A549 (cell line): ENCODE measurements around the gene EML1. TPM values are rescaled to one million over a fixed set of nuclear protein-coding genes. Genes with fewer than 3 reads are reported as not detected.
A peak's percentile ranks its signal among the peaks of the same experiment; 100 is the strongest.

ENCODE experiments used
- ATAC-seq, 2 experiments: fragments of 200-7000 bp in 1 of 2; fragments of >200 bp in 1 of 2; cut with Nextera tagmentation in 1 of 2; cut with Tn5 transposase in 1 of 2; 3 replicates each; pipeline versions ENCODE4 v1.8.0 to v1.9.1; 2018 to 2020; ENCODE audit warnings: mild to moderate bottlenecking in 1 of 2, moderate library complexity in 1 of 2
- CTCF ChIA-PET: fragments of 300-600 bp; sonication (Branson Sonifier 250); formaldehyde crosslinking; extraction: SDS; loops from one replicate; lab custom pipeline; 2021; ENCODE audit warnings: antibody characterized with exemption, inconsistent platforms; lab: Yijun Ruan, JAX
- POLR2A ChIA-PET: fragments of 350-600 bp; formaldehyde crosslinking; extraction: SDS; loops from one replicate; lab custom pipeline; 2021; ENCODE audit warnings: antibody characterized with exemption, inconsistent platforms; lab: Yijun Ruan, JAX
- DNase-seq, 2 experiments: peaks; one replicate each; pipeline versions ENCODE4 v3.0.0 to v3.0.0-alpha.2; 2011 to 2016; ENCODE audit warnings: low read depth in 1 of 2, low spot score in 1 of 2
- FAIRE-seq: peaks from 2 replicates; lab custom pipeline; 2011; peaks lifted over from hg19 to GRCh38; lab: Jason Lieb, UNC
- H3K27ac ChIP-seq, 2 experiments: fragments of >200 bp; sonication (Bioruptor Twin); formaldehyde crosslinking; 3 replicates each; pipeline ENCODE4 v1.5.1; 2016 to 2017
- H3K4me1 ChIP-seq: fragments of >200 bp; sonication (Bioruptor Twin); formaldehyde crosslinking; 3 replicates; pipeline ENCODE4 v1.6.1; 2016
- H3K4me2 ChIP-seq: fragments of >200 bp; sonication (Bioruptor Twin); formaldehyde crosslinking; 3 replicates; pipeline ENCODE4 v1.6.1; 2016
- H3K4me3 ChIP-seq: fragments of >200 bp; sonication (Bioruptor Twin); formaldehyde crosslinking; 3 replicates; pipeline ENCODE4 v1.5.1; 2016
- H3K9me3 ChIP-seq: fragments of >200 bp; sonication (Bioruptor Twin); formaldehyde crosslinking; 3 replicates; pipeline ENCODE4 v1.6.1; 2016
- CHD4 ChIP-seq: fragments of 200-600 bp; sonication (generic); IDR thresholded peaks from 2 replicates; pipeline ENCODE4 v1.6.1; 2016; ENCODE audit warnings: antibody characterized with exemption, mild to moderate bottlenecking, borderline replicate concordance
- E2F6 ChIP-seq: IDR thresholded peaks from 2 replicates; pipeline ENCODE4 v1.6.1; 2012; ENCODE audit warnings: low read depth, borderline replicate concordance
- FOSB ChIP-seq: fragments of 250-450 bp; sonication (Bioruptor Pico); IDR thresholded peaks from 2 replicates; pipeline ENCODE4 v1.5.0; 2020; ENCODE audit warnings: mild to moderate bottlenecking, moderate library complexity
- FOSL2 ChIP-seq, 2 experiments: fragments of 450-650 bp in 1 of 2; fragments of >200 bp in 1 of 2; sonication (Bioruptor Twin) in 1 of 2; formaldehyde crosslinking; IDR thresholded peaks; 2 replicates each; pipeline versions ENCODE4 v1.5.0 to v1.6.1; 2016 to 2020; ENCODE audit warnings: mild to moderate bottlenecking in 1 of 2, moderate library complexity in 1 of 2
- FOXS1 ChIP-seq: fragments of 250-450 bp; sonication (Bioruptor Pico); IDR thresholded peaks from 2 replicates; pipeline ENCODE4 v1.5.0; 2020; ENCODE audit warnings: mild to moderate bottlenecking, moderate library complexity
- HDAC2 ChIP-seq: fragments of 200-600 bp; sonication (generic); IDR thresholded peaks from 2 replicates; pipeline ENCODE4 v1.6.1; 2016
- HOXB13 ChIP-seq: fragments of 250-450 bp; sonication (Bioruptor Pico); IDR thresholded peaks from 2 replicates; pipeline ENCODE4 v1.5.0; 2020; ENCODE audit warnings: low read depth, mild to moderate bottlenecking, moderate library complexity
- PHF8 ChIP-seq: fragments of 200-600 bp; sonication (generic); IDR thresholded peaks from 2 replicates; pipeline ENCODE4 v1.6.1; 2016; ENCODE audit warnings: low read depth, mild to moderate bottlenecking, antibody characterized with exemption, moderate library complexity, borderline replicate concordance
- POLR2A ChIP-seq: IDR thresholded peaks from 2 replicates; pipeline ENCODE4 v1.6.1; 2012; ENCODE audit warnings: mild to moderate bottlenecking, low read length
- POLR2AphosphoS2 ChIP-seq: conservative IDR thresholded peaks from 2 replicates; pipeline ENCODE4 v1.6.1; 2012; ENCODE audit warnings: low read length, improper control_type of control experiment, inconsistent platforms
- RCOR1 ChIP-seq: fragments of 150-350 bp; IDR thresholded peaks from 2 replicates; pipeline ENCODE4 v1.6.1; 2014; ENCODE audit warnings: antibody characterized with exemption, low read length, low read depth
- REST ChIP-seq: fragments of 200-600 bp; sonication (generic); IDR thresholded peaks from 2 replicates; pipeline ENCODE4 v1.6.1; 2016; ENCODE audit warnings: antibody characterized with exemption, mild to moderate bottlenecking, moderate library complexity
- TP53 ChIP-seq: fragments of 250-450 bp; sonication (Bioruptor Pico); IDR thresholded peaks from 2 replicates; pipeline ENCODE4 v1.5.0; 2021; ENCODE audit warnings: mild to moderate bottlenecking, moderate library complexity
- USF2 ChIP-seq: fragments of 450-650 bp; IDR thresholded peaks from 2 replicates; pipeline ENCODE4 v1.6.1; 2014; ENCODE audit warnings: antibody characterized with exemption
- WGBS: methylation state at CpG from one replicate; pipeline ENCODE4 v1.1.6; 2017; ENCODE audit errors: missing lambda C conversion rate; 5-methylcytosine and 5-hydroxymethylcytosine counted together
- polyA plus RNA-seq, 4 experiments: library from polyadenylated mRNA; depleted of rRNA in 3 of 4; stranded (reverse); fragments of >200 nt; fragmentation: RNase III in 1 of 4; extraction: RNeasy Plus Mini Kit Qiagen cat#74134 plus additional on column Dnase treatment in 1 of 4; gene quantifications; 2 replicates in 3 of 4; 3 replicates in 1 of 4; pipeline ENCODE4 v1.2.3, GENCODE V29; 2011 to 2017

Gene EML1
- polyA plus RNA-seq, 2 of the 4 experiments (the other 2 are of a cell fraction): 29.7 to 30.8 TPM

GRCh38 chr14:99841436-99842071 is 48.3 kb downstream of the EML1 start:
- H3K9me3 ChIP-seq: peaks cover 3% of the 10 kb centered on the region; the same call in 2 of the 3 replicates
- no peak overlapping the region for H3K4me2 ChIP-seq
- CTCF ChIA-PET: interaction anchor here (1.2 to 1.9 kb wide), 4 partner anchors 9 to 128 kb away, joined by 3 to 6 read pairs (median 4); no protein-coding TSS in a partner anchor
- POLR2A ChIA-PET: no interaction called here
- FAIRE-seq: no peak
- DNase-seq: no peak
- ATAC-seq: peak in 1 of 2 experiments; percentile 30; a peak in 1 of 6 replicates
- 76% methylated on average over 9 of the region's 9 CpGs for WGBS
- no peak overlapping the region for H3K4me3 ChIP-seq
- H3K27ac ChIP-seq: no peak overlapping the region
- TF ChIP-seq REST (no peak), HOXB13 (CRISPR knock-in tag) (no peak), CHD4 (no peak), HDAC2 (no peak), RCOR1 (no peak)
- peaks cover 11% of the 10 kb centered on the region for H3K4me1 ChIP-seq

GRCh38 chr14:99842141-99842540 is 48.9 kb downstream of the EML1 start:
- 88% methylated on average over 1 of the region's 1 CpG for WGBS
- H3K4me1 ChIP-seq: peaks cover 11% of the 10 kb centered on the region
- H3K9me3 ChIP-seq: peaks cover 8% of the 10 kb centered on the region
- no peak for DNase-seq
- no peak for ATAC-seq
- H3K4me2 ChIP-seq: no peak overlapping the region
- ChIA-PET POLR2A (no interaction called here), CTCF (interaction anchor here (1.2 to 1.9 kb wide), 4 partner anchors 10 to 129 kb away, joined by 3 to 6 read pairs (median 4); no protein-coding TSS in a partner anchor)
- no peak overlapping the region for H3K4me3 ChIP-seq
- TF ChIP-seq PHF8 (no peak), POLR2A (no peak), HOXB13 (CRISPR knock-in tag) (no peak), POLR2AphosphoS2 (no peak), E2F6 (no peak), FOXS1 (CRISPR knock-in tag) (no peak), RCOR1 (no peak), FOSB (CRISPR knock-in tag) (no peak), FOSL2 (IDR thresholded peaks at IDR 0.05) (no peak), FOSL2 (CRISPR knock-in tag; IDR thresholded peaks at IDR 0.05) (no peak)
- no peak for FAIRE-seq
- no peak overlapping the region for H3K27ac ChIP-seq

- DNase-seq (no peak), FAIRE-seq (no peak), ATAC-seq (no peak)
- H3K4me1 ChIP-seq: no peaks in the 10 kb centered on the region
- no peak overlapping the region for H3K27ac ChIP-seq
- ChIA-PET CTCF (interaction anchor here (0.7 to 1.5 kb wide), 5 partner anchors 12 to 178 kb away, joined by 3 to 5 read pairs (median 3); partner anchors contain the start of gene EML1), POLR2A (no interaction called here)
- H3K9me3 ChIP-seq: peaks cover 16% of the 10 kb centered on the region
- no peak for TF ChIP-seq USF2
- TF ChIP-seq TP53: no peak
- no peak overlapping the region for H3K4me3 ChIP-seq
- no peak overlapping the region for H3K4me2 ChIP-seq
These were observed 53.6 kb downstream of the EML1 start for GRCh38 chr14:99846808-99847207.
